HepG2 (cell line): ENCODE results near the gene CRYGS. TPM values are rescaled to one million over a fixed set of nuclear protein-coding genes. Genes with fewer than 3 reads are reported as not detected.

Experiments used
- ATAC-seq: fragments of 200-7000 bp; cut with Tn5 transposase; 3 replicates; pipeline ENCODE4 v1.9.1; 2020; ENCODE audit warnings: mild to moderate bottlenecking, moderate library complexity
- BruUV-seq: library from RNA; stranded (reverse); fragments of 400-500 nt; replicated peaks from 2 replicates; lab custom pipeline; 2021; lab: Mats Ljungman, UMichigan
- CTCF ChIA-PET: fragments of 300-600 bp; formaldehyde crosslinking; extraction: SDS; loops from one replicate; lab custom pipeline; 2021; ENCODE audit warnings: low total read pairs, inconsistent platforms, low intra/inter-chr PET ratio; lab: Yijun Ruan, JAX
- POLR2A ChIA-PET: fragments of 350-600 bp; sonication (Branson Sonifier 250); formaldehyde crosslinking; loops from one replicate; lab custom pipeline; 2020; ENCODE audit warnings: antibody characterized with exemption, inconsistent platforms; lab: Yijun Ruan, JAX
- DNase-seq: peaks from one replicate; pipeline ENCODE4 v3.0.0-alpha.2; 2015; ENCODE audit warnings: low spot score
- FAIRE-seq: peaks from 3 replicates; lab custom pipeline; 2011; peaks lifted over from hg19 to GRCh38; lab: Jason Lieb, UNC
- H2AFZ ChIP-seq: one replicate; pipeline ENCODE4 v1.6.1; 2011; ENCODE audit warnings: low read length, inconsistent platforms
- H3K27ac ChIP-seq: fragments of 300-600 bp; 3 replicates; pipeline ENCODE4 v1.8.0; 2011; ENCODE audit warnings: mixed run types, mild to moderate bottlenecking, mixed read lengths, low read length, inconsistent platforms; ENCODE audit not compliant: insufficient read depth; ENCODE audit errors: extremely low read length
- H3K27me3 ChIP-seq, 2 experiments: fragments of 200-600 bp in 1 of 2; 2 replicates in 1 of 2; 3 replicates in 1 of 2; pipeline versions ENCODE4 v1.6.0 to v1.8.0; 2011; ENCODE audit warnings: low read length in 2 of 2, mild to moderate bottlenecking in 2 of 2, moderate library complexity in 2 of 2, inconsistent platforms in 1 of 2; ENCODE audit not compliant: insufficient read depth in 2 of 2, control insufficient read depth in 1 of 2
- H3K36me3 ChIP-seq, 2 experiments: fragments of 200-600 bp in 1 of 2; replicated peaks in 1 of 2; 2 replicates in 1 of 2; 3 replicates in 1 of 2; pipeline versions ENCODE4 v1.5.1 to v1.8.0; 2011; ENCODE audit warnings: low read length in 2 of 2, inconsistent platforms in 1 of 2; ENCODE audit not compliant: insufficient read depth in 2 of 2, control insufficient read depth in 1 of 2
- H3K4me1 ChIP-seq: 2 replicates; pipeline ENCODE4 v1.5.1; 2012; ENCODE audit warnings: low read length, inconsistent platforms; ENCODE audit not compliant: insufficient read depth
- H3K4me2 ChIP-seq: 2 replicates; pipeline ENCODE4 v1.6.0; 2011; ENCODE audit warnings: low read depth, low read length, inconsistent platforms
- H3K4me3 ChIP-seq, 3 experiments: fragments of 200-600 bp in 1 of 3; sonication (generic), shearing (Covaris generic) in 1 of 3; replicated peaks in 1 of 3; 2 replicates each; pipeline ENCODE4 v1.5.1; 2011 to 2016; ENCODE audit warnings: low read length in 3 of 3, inconsistent platforms in 2 of 3, low read depth in 2 of 3, mild to moderate bottlenecking in 2 of 3, control low read depth in 1 of 3, mixed read lengths in 1 of 3; ENCODE audit not compliant: insufficient read depth in 1 of 3
- H3K79me2 ChIP-seq: one replicate; pipeline ENCODE4 v1.6.1; 2011; ENCODE audit warnings: low read length, inconsistent platforms; ENCODE audit not compliant: insufficient read depth
- H3K9ac ChIP-seq: 2 replicates; pipeline ENCODE4 v1.6.0; 2011; ENCODE audit warnings: mild to moderate bottlenecking, low read depth, low read length, inconsistent platforms; ENCODE audit not compliant: insufficient read depth
- H3K9me3 ChIP-seq: 2 replicates; pipeline ENCODE4 v1.5.1; 2012; ENCODE audit warnings: mild to moderate bottlenecking, low read length
- H4K20me1 ChIP-seq: 2 replicates; pipeline ENCODE4 v1.6.0; 2011; ENCODE audit warnings: inconsistent platforms, mild to moderate bottlenecking, low read length, moderate library complexity; ENCODE audit not compliant: insufficient read depth
- CHD4 ChIP-seq: fragments of 200-600 bp; sonication (generic); IDR thresholded peaks from 2 replicates; pipeline ENCODE4 v1.7.0; 2017; ENCODE audit warnings: mild to moderate bottlenecking, low read length, borderline replicate concordance
- REST ChIP-seq, 2 experiments: IDR thresholded peaks; 2 replicates each; pipeline ENCODE4 v1.6.1; 2011 to 2012; ENCODE audit warnings: low read length in 2 of 2, borderline replicate concordance in 1 of 2, low read depth in 1 of 2, mild to moderate bottlenecking in 1 of 2, moderate library complexity in 1 of 2
- SIX1 ChIP-seq: sonication (generic); formaldehyde crosslinking; IDR thresholded peaks from 2 replicates; pipeline ENCODE4 v1.4.0; 2020; ENCODE audit warnings: missing genetic modification reagents, borderline replicate concordance
- TBX2 ChIP-seq: sonication (generic); formaldehyde crosslinking; IDR thresholded peaks from 2 replicates; pipeline ENCODE4 v1.5.0; 2020; ENCODE audit warnings: missing genetic modification reagents, mild to moderate bottlenecking, borderline replicate concordance
- ZNF670 ChIP-seq: sonication (generic); formaldehyde crosslinking; IDR thresholded peaks from 2 replicates; pipeline ENCODE4 v1.8.0; 2022; ENCODE audit warnings: mild to moderate bottlenecking, missing genetic modification reagents, borderline replicate concordance
- ZNF687 ChIP-seq: sonication (generic); formaldehyde crosslinking; IDR thresholded peaks from 2 replicates; pipeline ENCODE4 v1.5.1; 2020; ENCODE audit warnings: mild to moderate bottlenecking, missing genetic modification reagents, moderate library complexity
- WGBS: methylation state at CpG from one replicate; pipeline ENCODE4 v1.1.6; 2017; ENCODE audit warnings: low lambda C conversion rate; 5-methylcytosine and 5-hydroxymethylcytosine counted together
- in situ Hi-C: cut with HindIII; loops from 2 replicates; pipeline ENCODE4 v1.10.0; 2017; ENCODE audit warnings: low pct_unique_long_range_greater_than_20kb; ENCODE audit not compliant: extremely low pct_ligation_motif_present
- intact Hi-C: fragments of 100-400 bp; cut with micrococcal nuclease; formaldehyde crosslinking; loops from one replicate; pipeline ENCODE4 v1.10.0; 2022; ENCODE audit not compliant: unreplicated experiment
- polyA plus RNA-seq, 8 experiments: library from polyadenylated mRNA; depleted of rRNA in 3 of 8; stranded (reverse) in 7 of 8; unstranded in 1 of 8; fragments of >200 nt; fragmentation: Illumina TruSeq in 4 of 8; extraction: Trizol in 4 of 8; gene quantifications; 2 replicates each; pipeline versions ENCODE4 v1.2.1 to v1.2.3, GENCODE V29; 2011 to 2016; ENCODE audit warnings: low read depth in 4 of 8, missing spikeins in 1 of 8, mixed read lengths in 1 of 8; ENCODE audit not compliant: insufficient read depth in 1 of 8
- total RNA-seq, 5 experiments: library from RNA; depleted of rRNA; stranded (reverse); fragments of >200 nt; fragmentation: Illumina TruSeq; extraction: Trizol; gene quantifications; 2 replicates each; pipeline ENCODE4 v1.2.3, GENCODE V29; 2016; ENCODE audit warnings: low read depth in 1 of 5
- TF ChIP-seq, protein P1 (sequence below): sonication (generic); formaldehyde crosslinking; IDR thresholded peaks from 2 replicates; pipeline ENCODE4 v1.4.0; 2020; ENCODE audit warnings: missing genetic modification reagents, borderline replicate concordance

The CRYGS gene
- total and polyA plus RNA-seq, 2 of the 13 experiments (the other 11 are each of a cell fraction or from before 2014, with no cell fraction given) = 2.1 to 6.7 TPM

DNA sequence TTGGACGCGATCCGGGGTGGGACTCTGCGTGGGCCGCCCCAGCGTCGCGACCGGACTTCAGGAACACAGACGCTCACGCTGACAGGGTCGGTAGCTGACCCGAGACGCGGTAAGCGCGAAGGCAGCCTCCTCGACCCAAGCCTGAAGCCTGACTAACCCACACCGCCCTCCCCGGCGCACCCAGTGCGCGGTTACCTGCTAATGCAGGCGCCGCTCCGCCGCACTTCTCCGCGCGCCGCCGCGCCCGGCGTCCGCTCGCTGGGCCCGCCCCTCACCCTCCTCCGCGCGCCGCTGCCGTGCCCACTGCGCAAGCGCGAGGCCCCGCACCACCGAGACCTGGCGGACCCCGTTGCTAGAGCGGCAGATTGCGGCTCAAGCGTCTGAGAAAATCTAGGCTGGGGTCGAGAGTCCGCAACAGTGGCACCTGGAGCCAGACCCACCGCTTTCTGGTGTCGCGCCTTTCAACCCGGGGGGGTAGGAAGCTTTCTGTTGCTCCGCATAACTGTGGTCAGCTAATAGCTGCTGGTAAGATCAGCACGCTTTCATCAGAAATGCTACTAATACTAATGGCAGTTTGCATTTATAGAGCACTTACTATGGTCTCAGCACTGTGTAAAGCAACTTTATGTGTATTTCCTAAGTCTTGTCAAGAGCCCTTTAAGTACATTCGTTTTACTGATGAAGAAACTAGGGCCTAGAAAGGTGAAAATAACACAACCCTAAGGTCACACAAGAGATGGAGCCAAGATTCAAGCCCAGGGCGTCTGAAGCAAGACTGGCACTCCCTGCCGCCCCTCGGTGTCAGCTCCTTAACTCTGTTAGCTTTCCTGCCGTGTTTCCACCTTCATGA, 23.1 kb upstream of the CRYGS start, which contains the start of gene TBCCD1:
TSS of gene TBCCD1 (minus strand) at position 268 of the 850 bp plus-strand sequence. CDS start 3,010 bp downstream, outside the sequence.
- ChIA-PET POLR2A (interaction anchor here (0.7 to 6.5 kb wide), 10 partner anchors 12 to 217 kb away, joined by 4 to 111 read pairs (median 8); partner anchors contain the start of gene AHSG), CTCF (no interaction called here)
- H3K4me1 ChIP-seq = peaks cover 46% of the 10 kb centered on the region
- peak within 1 kb of the TSS; percentile 69 for H2AFZ ChIP-seq
- peak; percentile 80 for ATAC-seq
- in situ Hi-C loops (no loop called here), intact Hi-C loops (no loop called here)
- H3K27ac ChIP-seq = peak within 1 kb of the TSS; percentile 88
- peaks cover 43% of the 10 kb centered on the region for H3K79me2 ChIP-seq
- peak; percentile 87 for DNase-seq
- H3K4me2 ChIP-seq = peak within 1 kb of the TSS; percentile 91
- BruUV-seq = TSS peak; percentile 71
- 1% methylated on average over 7 of the region's 66 CpGs for WGBS
- peaks cover 0 to 7% of the 10 kb centered on the region in 2 experiments; a peak in 3 of 5 replicates for H3K36me3 ChIP-seq
- H3K27me3 ChIP-seq = no peaks in the 10 kb centered on the region; a peak in 1 of 5 replicates
- peak; percentile 77 for FAIRE-seq
- no peaks in the 10 kb centered on the region for H3K9me3 ChIP-seq
- peak within 1 kb of the TSS; percentile 79 to 88 (median 81) for H3K4me3 ChIP-seq
- no peaks in the 10 kb centered on the region for H4K20me1 ChIP-seq
- H3K9ac ChIP-seq = peak within 1 kb of the TSS; percentile 88
- TF ChIP-seq, protein P1, sequence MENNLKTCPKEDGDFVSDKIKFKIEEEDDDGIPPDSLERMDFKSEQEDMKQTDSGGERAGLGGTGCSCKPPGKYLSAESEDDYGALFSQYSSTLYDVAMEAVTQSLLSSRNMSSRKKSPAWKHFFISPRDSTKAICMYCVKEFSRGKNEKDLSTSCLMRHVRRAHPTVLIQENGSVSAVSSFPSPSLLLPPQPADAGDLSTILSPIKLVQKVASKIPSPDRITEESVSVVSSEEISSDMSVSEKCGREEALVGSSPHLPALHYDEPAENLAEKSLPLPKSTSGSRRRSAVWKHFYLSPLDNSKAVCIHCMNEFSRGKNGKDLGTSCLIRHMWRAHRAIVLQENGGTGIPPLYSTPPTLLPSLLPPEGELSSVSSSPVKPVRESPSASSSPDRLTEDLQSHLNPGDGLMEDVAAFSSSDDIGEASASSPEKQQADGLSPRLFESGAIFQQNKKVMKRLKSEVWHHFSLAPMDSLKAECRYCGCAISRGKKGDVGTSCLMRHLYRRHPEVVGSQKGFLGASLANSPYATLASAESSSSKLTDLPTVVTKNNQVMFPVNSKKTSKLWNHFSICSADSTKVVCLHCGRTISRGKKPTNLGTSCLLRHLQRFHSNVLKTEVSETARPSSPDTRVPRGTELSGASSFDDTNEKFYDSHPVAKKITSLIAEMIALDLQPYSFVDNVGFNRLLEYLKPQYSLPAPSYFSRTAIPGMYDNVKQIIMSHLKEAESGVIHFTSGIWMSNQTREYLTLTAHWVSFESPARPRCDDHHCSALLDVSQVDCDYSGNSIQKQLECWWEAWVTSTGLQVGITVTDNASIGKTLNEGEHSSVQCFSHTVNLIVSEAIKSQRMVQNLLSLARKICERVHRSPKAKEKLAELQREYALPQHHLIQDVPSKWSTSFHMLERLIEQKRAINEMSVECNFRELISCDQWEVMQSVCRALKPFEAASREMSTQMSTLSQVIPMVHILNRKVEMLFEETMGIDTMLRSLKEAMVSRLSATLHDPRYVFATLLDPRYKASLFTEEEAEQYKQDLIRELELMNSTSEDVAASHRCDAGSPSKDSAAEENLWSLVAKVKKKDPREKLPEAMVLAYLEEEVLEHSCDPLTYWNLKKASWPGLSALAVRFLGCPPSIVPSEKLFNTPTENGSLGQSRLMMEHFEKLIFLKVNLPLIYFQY (CRISPR knock-in tag) = peak; percentile 54; the same call in 1 of the 2 replicates
- no peak for TF ChIP-seq ZNF670 (CRISPR knock-in tag)
- no peak for TF ChIP-seq SIX1 (CRISPR knock-in tag)
- peak in 1 of 2 experiments; percentile 49; a peak in 1 of 4 replicates for TF ChIP-seq REST (IDR thresholded peaks at IDR 0.05; ENCODE audit: borderline replicate concordance in 1 of 2, low read depth in 1 of 2, low read length in 2 of 2)
- peak; percentile 63; the same call in 1 of the 2 replicates for TF ChIP-seq TBX2 (CRISPR knock-in tag)
- peak; percentile 83 for TF ChIP-seq ZNF687
- TF ChIP-seq CHD4 = no peak
